Fibroblast of lung (primary cell): ENCODE measurements around the gene HEMK1. TPM values are rescaled to one million over a fixed set of nuclear protein-coding genes. Genes with fewer than 3 reads are reported as not detected.
A peak's percentile ranks its signal among the peaks of the same experiment; 100 is the strongest.

Experiments used
- DNase-seq, 2 donors: peaks; one replicate each; pipeline versions ENCODE4 v3.0.0 to v3.0.0-alpha.2; 2010; ENCODE audit warnings: low read depth in 2 of 2
- H2AFZ ChIP-seq: 2 replicates; pipeline ENCODE4 v1.5.1; 2012; ENCODE audit warnings: low read length, control low read depth, inconsistent platforms
- H3K27ac ChIP-seq: 2 replicates; pipeline ENCODE4 v1.5.1; 2011; ENCODE audit warnings: low read length, control low read depth; ENCODE audit not compliant: insufficient read depth
- H3K27me3 ChIP-seq: 2 replicates; pipeline ENCODE4 v1.5.1; 2011; ENCODE audit warnings: mild to moderate bottlenecking, low read length; ENCODE audit not compliant: control insufficient read depth, insufficient read depth
- H3K36me3 ChIP-seq: 2 replicates; pipeline ENCODE4 v1.5.1; 2011; ENCODE audit warnings: low read length; ENCODE audit not compliant: control insufficient read depth, insufficient read depth
- H3K4me1 ChIP-seq: 2 replicates; pipeline ENCODE4 v1.5.1; 2011; ENCODE audit warnings: low read length; ENCODE audit not compliant: control insufficient read depth, insufficient read depth; ENCODE audit errors: extremely low read depth
- H3K4me2 ChIP-seq: 2 replicates; pipeline ENCODE4 v1.5.1; 2011; ENCODE audit warnings: low read length, control low read depth; ENCODE audit not compliant: insufficient read depth; ENCODE audit errors: extremely low read depth
- H3K4me3 ChIP-seq, 4 experiments: fragments of 200-600 bp in 1 of 4; sonication (generic) in 1 of 4; replicated peaks in 1 of 4; 2 replicates each; pipeline ENCODE4 v1.5.1; 2011 to 2016; ENCODE audit warnings: low read length in 4 of 4, low read depth in 3 of 4, mild to moderate bottlenecking in 3 of 4, control low read depth in 2 of 4, inconsistent platforms in 1 of 4, mixed read lengths in 1 of 4; ENCODE audit not compliant: insufficient read depth in 1 of 4; ENCODE audit errors: control extremely low read depth in 1 of 4
- H3K79me2 ChIP-seq: 2 replicates; pipeline ENCODE4 v1.5.1; 2012; ENCODE audit warnings: mild to moderate bottlenecking, low read length, inconsistent platforms; ENCODE audit not compliant: control insufficient read depth, insufficient read depth
- H3K9ac ChIP-seq: 2 replicates; pipeline ENCODE4 v1.5.1; 2011; ENCODE audit warnings: mild to moderate bottlenecking, low read length, control low read depth; ENCODE audit not compliant: insufficient read depth
- H3K9me3 ChIP-seq: 2 replicates; pipeline ENCODE4 v1.5.1; 2012; ENCODE audit warnings: low read depth, low read length; ENCODE audit not compliant: control insufficient read depth, insufficient read depth
- H4K20me1 ChIP-seq: 2 replicates; pipeline ENCODE4 v1.5.1; 2011; ENCODE audit warnings: low read length; ENCODE audit not compliant: control insufficient read depth, insufficient read depth; ENCODE audit errors: extremely low read depth
- EZH2 ChIP-seq: IDR thresholded peaks from 2 replicates; pipeline ENCODE4 v1.5.1; 2012; ENCODE audit warnings: low read length, control low read depth, mild to moderate bottlenecking; ENCODE audit errors: missing control alignments
- polyA minus RNA-seq: library from RNA; depleted of rRNA, polyadenylated mRNA; stranded (reverse); fragments of >200 nt; gene quantifications from 2 replicates; pipeline ENCODE4 v1.2.3, GENCODE V29; 2011; ENCODE audit warnings: low replicate concordance
- polyA plus RNA-seq, 2 donors: library from polyadenylated mRNA; depleted of rRNA in 1 of 2; stranded (reverse) in 1 of 2; unstranded in 1 of 2; fragments of >200 nt; gene quantifications; 2 replicates each; pipeline ENCODE4 v1.2.1, GENCODE V29; 2011 to 2012; ENCODE audit warnings: missing spikeins in 1 of 2
- total RNA-seq: library from RNA; depleted of rRNA; stranded (reverse); fragments of >200 nt; gene quantifications from 2 replicates; pipeline ENCODE4 v1.2.1, GENCODE V29; 2014
- TF ChIP-seq, protein P1 (sequence below), 2 donors: IDR thresholded peaks in 1 of 2; conservative IDR thresholded peaks in 1 of 2; 1 replicate in 1 of 2; 2 replicates in 1 of 2; pipeline ENCODE4 v1.5.1; 2011 to 2012; ENCODE audit warnings: low read length in 2 of 2, control low read depth in 1 of 2, inconsistent platforms in 1 of 2, low read depth in 1 of 2, mild to moderate bottlenecking in 1 of 2

Gene HEMK1, protein sequence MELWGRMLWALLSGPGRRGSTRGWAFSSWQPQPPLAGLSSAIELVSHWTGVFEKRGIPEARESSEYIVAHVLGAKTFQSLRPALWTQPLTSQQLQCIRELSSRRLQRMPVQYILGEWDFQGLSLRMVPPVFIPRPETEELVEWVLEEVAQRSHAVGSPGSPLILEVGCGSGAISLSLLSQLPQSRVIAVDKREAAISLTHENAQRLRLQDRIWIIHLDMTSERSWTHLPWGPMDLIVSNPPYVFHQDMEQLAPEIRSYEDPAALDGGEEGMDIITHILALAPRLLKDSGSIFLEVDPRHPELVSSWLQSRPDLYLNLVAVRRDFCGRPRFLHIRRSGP
- total RNA-seq (8.2 and 12.7 TPM in 2 replicates), polyA plus RNA-seq (6.1 and 8.4 TPM in 2 replicates), polyA minus RNA-seq (14.7 and 18.1 TPM in 2 replicates)
- 11.9 and 14.5 TPM in 2 replicates for polyA plus RNA-seq (2012)

- H3K4me1 ChIP-seq: peaks cover 5% of the 10 kb centered on the region
- H3K9ac ChIP-seq: peak within 1 kb of the TSS; percentile 85
- H2AFZ ChIP-seq: peak within 1 kb of the TSS; percentile 95
- H3K27ac ChIP-seq: peak within 1 kb of the TSS; percentile 86
- peak; percentile 91 to 95 for DNase-seq
- H3K36me3 ChIP-seq: peaks cover 5% of the 10 kb centered on the region
- peak within 1 kb of the TSS; percentile 89 to 99 (median 96) for H3K4me3 ChIP-seq
- no peaks in the 10 kb centered on the region for H3K9me3 ChIP-seq
- TF ChIP-seq, protein P1, sequence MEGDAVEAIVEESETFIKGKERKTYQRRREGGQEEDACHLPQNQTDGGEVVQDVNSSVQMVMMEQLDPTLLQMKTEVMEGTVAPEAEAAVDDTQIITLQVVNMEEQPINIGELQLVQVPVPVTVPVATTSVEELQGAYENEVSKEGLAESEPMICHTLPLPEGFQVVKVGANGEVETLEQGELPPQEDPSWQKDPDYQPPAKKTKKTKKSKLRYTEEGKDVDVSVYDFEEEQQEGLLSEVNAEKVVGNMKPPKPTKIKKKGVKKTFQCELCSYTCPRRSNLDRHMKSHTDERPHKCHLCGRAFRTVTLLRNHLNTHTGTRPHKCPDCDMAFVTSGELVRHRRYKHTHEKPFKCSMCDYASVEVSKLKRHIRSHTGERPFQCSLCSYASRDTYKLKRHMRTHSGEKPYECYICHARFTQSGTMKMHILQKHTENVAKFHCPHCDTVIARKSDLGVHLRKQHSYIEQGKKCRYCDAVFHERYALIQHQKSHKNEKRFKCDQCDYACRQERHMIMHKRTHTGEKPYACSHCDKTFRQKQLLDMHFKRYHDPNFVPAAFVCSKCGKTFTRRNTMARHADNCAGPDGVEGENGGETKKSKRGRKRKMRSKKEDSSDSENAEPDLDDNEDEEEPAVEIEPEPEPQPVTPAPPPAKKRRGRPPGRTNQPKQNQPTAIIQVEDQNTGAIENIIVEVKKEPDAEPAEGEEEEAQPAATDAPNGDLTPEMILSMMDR (conservative IDR thresholded peaks at IDR 0.05 in 1 of 2, IDR thresholded peaks at IDR 0.05 in 1 of 2; ENCODE audit: low read depth in 1 of 2, low read length in 2 of 2): no peak
- no peak for TF ChIP-seq EZH2
- H3K27me3 ChIP-seq: no peaks in the 10 kb centered on the region
- H3K4me2 ChIP-seq: peak within 1 kb of the TSS; percentile 93
- H3K79me2 ChIP-seq: peaks cover 7% of the 10 kb centered on the region
- H4K20me1 ChIP-seq: no peaks in the 10 kb centered on the region
Measured at GRCh38 chr3:50568947-50569749, at the start of gene HEMK1. HEMK1 (plus strand) TSS chr3:50569522; CDS start chr3:50571105, 1,583 bp downstream.

- H3K9me3 ChIP-seq: no peaks in the 10 kb centered on the region
- H3K79me2 ChIP-seq: no peaks in the 10 kb centered on the region
- TF ChIP-seq, protein P1 (conservative IDR thresholded peaks at IDR 0.05 in 1 of 2, IDR thresholded peaks at IDR 0.05 in 1 of 2; ENCODE audit: low read depth in 1 of 2, low read length in 2 of 2): no peak
- no peak for TF ChIP-seq EZH2
- H3K27ac ChIP-seq: no peak overlapping the region
- H2AFZ ChIP-seq: no peak overlapping the region
- H3K27me3 ChIP-seq: peaks cover 3% of the 10 kb centered on the region
- no peak for DNase-seq
- H3K9ac ChIP-seq: no peak overlapping the region
- H3K4me2 ChIP-seq: no peak overlapping the region
- H3K36me3 ChIP-seq: no peaks in the 10 kb centered on the region
- H4K20me1 ChIP-seq: no peaks in the 10 kb centered on the region
- no peak overlapping the region for H3K4me3 ChIP-seq
- H3K4me1 ChIP-seq: no peaks in the 10 kb centered on the region
Measured at GRCh38 chr3:50520849-50521248, 48.5 kb upstream of the HEMK1 start.

DNA sequence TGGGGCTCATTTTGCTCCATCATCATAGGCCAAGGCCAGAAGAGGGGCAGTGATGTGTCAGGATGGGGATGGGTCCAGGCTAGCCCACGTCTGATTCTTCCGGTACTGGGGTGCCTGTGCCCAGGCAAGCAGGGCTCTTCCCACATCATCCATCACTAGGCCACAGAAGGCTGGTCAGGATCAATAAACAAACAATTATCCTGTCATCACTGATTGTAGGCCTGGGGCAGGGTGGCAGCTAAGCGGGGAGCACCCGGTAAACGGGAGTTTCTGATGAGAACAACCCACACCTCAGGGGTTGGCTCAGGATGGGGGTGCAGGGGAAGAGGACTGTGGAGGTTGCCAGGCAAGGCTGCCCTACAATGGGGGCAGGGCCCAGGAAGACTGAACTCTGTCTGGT, 47.8 kb upstream of the HEMK1 start:
- H3K36me3 ChIP-seq: no peaks in the 10 kb centered on the region
- H3K27me3 ChIP-seq: peaks cover 3% of the 10 kb centered on the region
- no peaks in the 10 kb centered on the region for H3K79me2 ChIP-seq
- TF ChIP-seq, protein P1 (conservative IDR thresholded peaks at IDR 0.05 in 1 of 2, IDR thresholded peaks at IDR 0.05 in 1 of 2; ENCODE audit: low read depth in 1 of 2, low read length in 2 of 2): no peak
- TF ChIP-seq EZH2: no peak
- H4K20me1 ChIP-seq: no peaks in the 10 kb centered on the region
- H3K4me3 ChIP-seq: no peak overlapping the region
- H3K9ac ChIP-seq: no peak overlapping the region
- no peak overlapping the region for H3K27ac ChIP-seq
- no peaks in the 10 kb centered on the region for H3K9me3 ChIP-seq
- H3K4me2 ChIP-seq: no peak overlapping the region
- no peak for DNase-seq
- H2AFZ ChIP-seq: no peak overlapping the region
- H3K4me1 ChIP-seq: no peaks in the 10 kb centered on the region
